GM18951 (cell line): Measurements from ENCODE around the gene EQTN.

Experiments
- POLR2A ChIP-seq: IDR thresholded peaks from 4 replicates; pipeline ENCODE4 v1.6.1; 2011; ENCODE audit warnings: mild to moderate bottlenecking; ENCODE audit not compliant: insufficient read length, insufficient read depth; ENCODE audit errors: extremely low read depth
- in situ Hi-C: fragments of 300-500 bp; cut with MboI; formaldehyde crosslinking; loops from one replicate; pipeline ENCODE4 v1.12.0; 2022; ENCODE audit warnings: low sequenced_read_pairs, mixed read lengths, inconsistent platforms; ENCODE audit not compliant: unreplicated experiment

Gene EQTN

DNA sequence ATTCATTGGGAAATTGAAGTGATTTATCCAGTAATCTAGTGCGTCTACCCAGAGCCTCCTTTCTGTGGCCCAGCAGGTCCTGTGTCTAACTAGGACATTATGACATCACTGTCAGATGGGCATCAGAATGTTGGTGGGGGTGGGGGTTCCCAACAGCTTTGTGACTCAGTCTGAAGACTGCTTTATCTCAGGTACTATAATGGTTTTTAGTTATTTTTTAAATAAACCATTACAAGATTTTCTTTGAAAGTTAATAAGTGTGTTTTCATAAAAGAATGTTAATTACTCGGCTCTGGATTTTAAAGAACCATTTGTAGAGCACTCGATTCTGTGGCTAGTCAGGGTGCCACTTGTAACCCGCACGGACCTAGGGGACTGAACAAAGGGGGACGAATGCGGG, at the start of gene EQTN:
Gene EQTN, minus strand, starts transcription at position 101 of the 400 bp plus-strand sequence. Its CDS starts 95 bp downstream, at position 6.
- TF ChIP-seq POLR2A: no peak

DNA sequence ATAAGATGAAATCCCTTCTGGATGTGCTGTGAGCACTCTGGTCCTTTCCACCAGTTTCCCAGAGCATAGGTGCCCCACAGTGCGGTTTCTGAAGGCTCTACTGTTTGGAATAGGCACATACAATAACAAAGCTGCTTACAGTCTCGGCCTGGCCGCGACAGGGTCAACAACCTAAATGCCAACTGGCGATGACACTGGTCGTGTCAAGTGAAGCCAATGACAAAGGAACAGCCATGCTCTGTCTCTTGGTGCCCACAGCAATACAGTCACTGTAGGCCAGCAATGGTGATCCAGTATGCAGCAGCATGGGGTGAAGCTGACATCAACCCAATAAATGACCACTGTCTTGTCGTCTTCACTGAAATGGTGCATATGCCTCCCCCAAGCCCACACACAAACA, 47.8 kb upstream of the EQTN start:
- in situ Hi-C loops: no loop called here
- TF ChIP-seq POLR2A: no peak

More for the DNA sequence above, at the start of gene EQTN:
- in situ Hi-C loops: loop anchor here (25.0 kb wide), 1 partner anchor 260 kb away; no protein-coding TSS in a partner anchor

DNA sequence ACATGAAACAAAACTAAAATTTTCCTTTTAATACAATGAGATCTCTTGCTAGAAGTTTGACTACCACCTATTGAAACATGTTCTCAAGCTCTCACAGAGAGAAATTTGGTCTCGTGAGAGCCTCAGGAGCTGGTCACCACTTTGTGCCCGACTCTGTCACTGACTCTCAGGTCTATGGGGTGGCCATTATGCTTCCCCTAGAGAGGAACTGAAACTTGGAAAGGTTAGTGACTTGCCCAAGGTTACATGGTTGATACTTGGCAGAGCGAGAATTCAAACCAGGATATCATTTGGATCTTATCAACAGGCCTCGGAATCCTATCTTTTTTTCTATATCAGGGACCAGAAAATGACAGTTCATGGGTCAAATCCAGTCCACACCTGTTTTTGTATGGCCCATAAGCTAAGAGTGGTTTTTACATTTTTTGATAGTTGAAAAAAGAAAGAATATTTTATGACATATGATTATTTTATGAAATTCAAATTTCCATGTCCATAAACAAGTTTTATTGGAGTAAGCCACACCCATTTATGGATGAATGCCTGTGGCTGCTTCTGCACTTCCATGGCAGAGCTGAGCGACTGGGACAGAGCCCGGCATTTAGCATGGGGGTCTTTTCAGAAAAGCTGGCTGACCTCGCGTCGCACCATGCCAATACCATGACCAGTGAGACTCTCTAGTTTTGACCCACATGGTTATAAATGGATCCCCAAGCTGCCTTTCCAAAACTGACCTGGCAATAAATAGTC, 44.8 kb upstream of the EQTN start:
- TF ChIP-seq POLR2A: no peak
- in situ Hi-C loops: no loop called here

DNA sequence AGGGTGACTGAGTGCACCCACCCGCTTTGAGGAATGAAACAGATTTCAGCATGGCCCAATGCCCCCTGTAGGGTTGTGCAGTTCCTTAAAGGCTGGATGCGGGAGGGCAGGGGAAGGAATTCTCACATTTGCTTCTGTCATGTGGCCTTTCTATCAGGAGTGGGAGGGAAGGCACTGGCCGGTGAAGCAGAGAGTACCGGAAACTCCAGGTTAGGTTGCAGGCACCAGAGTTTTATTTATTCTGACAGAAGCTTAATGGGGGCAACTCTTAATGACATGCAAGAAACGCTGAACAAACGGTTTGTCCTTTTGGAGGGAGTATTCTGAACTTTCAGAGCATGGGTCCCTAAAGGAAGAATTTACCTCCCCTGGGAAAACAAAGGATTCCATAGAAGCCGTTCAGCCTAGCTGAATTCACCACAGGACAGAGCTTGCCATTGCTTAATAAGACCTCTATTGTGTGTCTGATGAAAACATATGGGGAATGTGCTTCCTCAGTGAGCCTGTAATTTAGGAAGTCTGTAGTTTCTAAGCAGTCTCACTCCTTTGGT, 44.1 kb upstream of the EQTN start:
- no peak for TF ChIP-seq POLR2A
- in situ Hi-C loops: no loop called here

DNA sequence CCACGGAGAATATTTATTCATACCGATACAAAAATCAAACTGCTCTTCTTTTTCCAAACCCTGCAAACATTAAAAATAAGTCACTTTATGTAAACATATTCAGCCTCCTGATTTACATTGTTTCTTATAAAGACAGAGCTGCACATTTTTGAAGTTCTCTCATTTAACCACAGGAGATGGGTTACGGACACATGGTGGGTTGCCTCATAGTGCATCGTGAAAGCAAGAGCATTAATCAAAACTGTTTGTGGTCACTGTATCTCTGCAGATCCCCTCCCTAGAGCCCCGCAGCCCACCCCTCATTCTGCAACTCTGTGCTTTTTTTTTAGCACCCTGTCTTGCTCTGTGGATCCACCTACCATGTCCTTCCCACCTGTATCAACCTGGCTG, 43.3 kb upstream of the EQTN start:
- in situ Hi-C loops: no loop called here

DNA sequence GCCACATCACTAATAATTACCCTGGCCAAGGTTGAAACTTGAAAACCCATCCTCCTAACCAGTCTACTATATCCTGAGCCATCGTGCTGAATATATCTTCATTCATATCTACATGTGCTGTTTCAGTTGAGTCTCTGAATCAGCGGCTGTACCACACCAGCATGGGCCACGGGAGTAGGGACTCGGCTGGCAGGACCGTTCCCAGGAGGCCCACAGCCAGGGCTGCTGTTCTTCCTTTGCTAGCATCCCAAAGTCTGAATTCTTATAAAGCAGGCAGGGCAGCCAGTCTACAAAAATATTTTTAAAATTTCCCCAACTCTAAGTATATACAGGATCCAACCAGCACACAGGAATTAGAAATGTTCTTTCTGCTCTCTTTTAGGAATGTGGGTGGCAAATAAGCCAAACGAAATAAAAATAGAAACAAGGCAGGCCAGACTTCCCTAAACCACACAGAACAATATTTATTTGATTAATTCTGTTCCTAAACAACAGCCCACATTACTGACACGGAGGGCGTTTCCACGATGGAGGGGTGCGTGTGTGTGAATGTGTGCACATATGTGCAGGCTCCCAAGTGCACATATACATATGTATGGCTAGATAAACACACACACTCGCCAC, 42.8 kb upstream of the EQTN start:
- TF ChIP-seq POLR2A: no peak
- in situ Hi-C loops: loop anchor here (5.0 kb wide), 1 partner anchor 203 kb away; no protein-coding TSS in a partner anchor

More for the DNA sequence above, 43.3 kb upstream of the EQTN start:
- no peak for TF ChIP-seq POLR2A

DNA sequence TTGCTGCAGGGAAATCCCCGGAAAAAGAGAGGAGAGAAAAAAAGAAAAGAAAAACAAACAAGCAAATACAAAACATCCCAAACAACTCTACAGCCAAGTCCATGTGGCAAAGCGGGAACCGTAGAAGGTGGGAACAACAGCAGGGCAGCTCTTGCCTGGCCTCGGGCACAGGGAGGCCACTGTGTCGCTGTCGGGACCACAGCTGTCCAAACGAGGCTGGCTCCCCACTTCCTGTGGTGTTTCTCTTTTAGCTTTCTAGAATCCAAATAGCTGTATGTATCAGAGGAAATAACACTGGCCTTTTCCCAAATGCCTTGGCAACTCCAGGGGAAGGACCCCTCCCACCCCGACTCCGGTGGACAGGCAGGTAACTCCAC, 41.6 kb upstream of the EQTN start:
- in situ Hi-C loops: loop anchor here (5.0 kb wide), 1 partner anchor 204 kb away; no protein-coding TSS in a partner anchor
- TF ChIP-seq POLR2A: no peak

DNA sequence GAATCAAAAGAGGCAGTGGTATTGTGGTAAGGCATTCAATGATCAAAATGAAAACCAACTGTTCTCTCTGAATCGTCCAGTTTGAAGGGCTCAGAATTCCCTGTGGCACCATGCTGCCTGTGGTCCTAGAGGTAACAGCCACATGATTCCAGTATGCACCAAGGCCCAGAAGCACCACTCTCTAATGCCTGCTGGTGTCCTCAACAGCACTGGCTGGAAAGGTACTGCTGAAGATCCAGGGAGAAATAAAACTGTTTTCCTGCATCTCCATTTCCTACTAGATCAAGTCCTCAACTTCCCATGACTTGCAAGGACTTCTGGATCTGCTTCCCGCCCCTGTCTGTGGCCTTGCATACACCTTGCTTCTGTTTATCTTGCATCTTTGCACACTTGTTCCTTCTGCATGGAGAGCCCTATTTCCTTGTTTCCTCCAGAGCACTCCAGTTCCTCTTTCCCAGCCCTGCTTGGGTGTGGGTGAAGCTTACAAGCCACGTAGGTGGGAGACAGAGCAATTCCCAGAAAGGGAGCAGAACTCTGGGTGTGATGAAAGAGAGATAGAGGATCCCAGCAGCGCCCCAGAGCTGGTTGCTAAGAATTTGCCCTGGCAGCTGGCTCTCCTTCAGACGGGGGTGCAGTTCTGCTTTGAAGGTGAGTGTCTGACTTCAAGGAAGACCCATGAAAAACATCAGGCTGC, 41.0 kb upstream of the EQTN start:
- no peak for TF ChIP-seq POLR2A
- in situ Hi-C loops: loop anchor here (5.0 kb wide), 1 partner anchor 204 kb away; no protein-coding TSS in a partner anchor

DNA sequence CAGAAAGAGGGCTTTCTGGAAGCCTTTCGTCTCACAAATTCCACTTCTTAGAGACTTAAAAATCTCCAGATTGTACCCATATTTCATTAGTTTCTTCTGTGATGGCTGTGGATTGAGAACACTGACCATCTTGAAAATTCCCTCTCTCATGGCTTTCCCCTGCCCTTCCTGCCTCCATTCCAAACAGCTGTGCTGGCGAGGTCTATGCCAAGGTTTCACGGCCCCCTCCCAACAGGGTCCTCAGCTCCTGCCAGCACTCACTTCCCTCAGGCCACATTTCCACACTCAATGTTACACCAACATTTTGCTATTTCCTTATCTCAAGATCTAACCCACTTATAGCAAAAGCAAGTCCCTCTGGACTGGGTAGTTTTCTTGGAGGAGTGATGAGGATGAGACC, 40.3 kb upstream of the EQTN start:
- in situ Hi-C loops: loop anchor here (5.0 kb wide), 1 partner anchor 205 kb away; no protein-coding TSS in a partner anchor

DNA sequence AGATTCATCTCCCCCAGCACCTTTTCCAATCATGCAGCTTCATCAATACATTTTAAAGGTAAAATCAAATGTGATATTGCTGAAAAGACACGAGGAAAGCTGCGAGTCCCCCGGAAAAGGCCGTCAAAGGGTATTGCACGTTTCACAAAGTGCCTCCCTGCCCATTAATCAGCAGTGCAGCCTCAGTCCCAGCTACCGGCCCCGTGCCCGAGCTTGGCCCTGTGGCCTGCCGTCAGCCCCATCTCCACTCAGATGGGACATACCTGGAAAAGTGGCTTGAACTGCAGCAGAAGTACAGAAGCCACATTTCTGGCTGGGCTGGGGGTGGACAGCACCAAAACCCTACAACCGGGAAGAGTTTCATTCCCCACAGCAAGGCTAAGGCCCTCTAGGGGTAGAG, 39.9 kb upstream of the EQTN start:
- in situ Hi-C loops: loop anchor here (5.0 kb wide), 1 partner anchor 205 kb away; no protein-coding TSS in a partner anchor
- TF ChIP-seq POLR2A: no peak

More for the DNA sequence above, 40.3 kb upstream of the EQTN start:
- TF ChIP-seq POLR2A: no peak

DNA sequence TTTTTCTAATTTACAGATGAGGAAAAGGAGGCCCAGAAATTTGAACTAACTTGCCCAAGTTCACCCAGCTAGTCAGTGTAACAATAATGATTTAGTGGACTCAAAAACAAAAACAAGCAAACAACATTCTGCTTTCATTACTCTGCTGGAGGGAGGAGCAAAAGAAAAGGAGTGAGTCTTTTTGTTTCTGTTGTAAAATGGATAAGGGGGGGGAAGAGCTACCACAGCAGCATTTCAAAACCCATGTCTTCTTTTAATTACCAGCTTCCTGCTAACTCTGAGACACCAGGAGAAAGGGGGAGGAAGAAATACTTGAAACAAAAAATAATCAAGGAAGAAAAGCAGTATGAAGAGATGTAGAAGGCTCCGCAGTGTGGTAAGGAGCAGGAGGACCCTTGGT, 39.2 kb upstream of the EQTN start:
- in situ Hi-C loops: loop anchor here (5.0 kb wide), 1 partner anchor 206 kb away; no protein-coding TSS in a partner anchor
- no peak for TF ChIP-seq POLR2A

DNA sequence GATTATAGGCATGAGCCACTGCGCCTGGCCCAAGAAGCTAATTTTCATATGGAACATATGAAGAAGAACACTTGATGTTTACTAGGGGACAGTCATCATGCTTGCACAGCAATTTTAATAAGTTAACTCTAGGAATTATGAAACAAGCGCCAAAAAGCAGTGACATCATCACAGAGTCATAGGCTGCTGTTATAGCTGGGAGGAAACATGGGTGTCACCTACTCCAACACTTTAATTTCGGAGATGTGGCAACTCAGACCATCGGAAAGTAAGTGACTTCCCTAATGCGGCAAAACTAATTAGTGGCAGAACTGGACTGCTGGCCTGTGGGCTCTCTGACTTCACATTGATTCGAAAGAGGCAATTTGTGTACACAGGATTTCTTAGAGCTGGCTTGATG, 38.1 kb upstream of the EQTN start:
- in situ Hi-C loops: loop anchor here (5.0 kb wide), 1 partner anchor 207 kb away; no protein-coding TSS in a partner anchor
- TF ChIP-seq POLR2A: no peak
